VCaP (cell line): Measurements from ENCODE around the gene MARCHF2.
"Not testable (repeated sequence)": the region's sequence is repeated elsewhere in the genome, so short reads cannot be mapped to it uniquely, and the experiment has no call there.

Experiments used
- H3K27ac ChIP-seq: fragments of 450-650 bp; 2 replicates; pipeline ENCODE4 v1.5.1; 2017
- TF ChIP-seq, protein P1 (sequence below): fragments of 450-650 bp; conservative IDR thresholded peaks from 2 replicates; pipeline ENCODE4 v1.5.1; 2017; ENCODE audit warnings: mild to moderate bottlenecking, moderate library complexity

MARCHF2 gene

GRCh38 chr19:8371011-8371804 is 41.9 kb upstream of the MARCHF2 start:
- TF ChIP-seq, protein P1, sequence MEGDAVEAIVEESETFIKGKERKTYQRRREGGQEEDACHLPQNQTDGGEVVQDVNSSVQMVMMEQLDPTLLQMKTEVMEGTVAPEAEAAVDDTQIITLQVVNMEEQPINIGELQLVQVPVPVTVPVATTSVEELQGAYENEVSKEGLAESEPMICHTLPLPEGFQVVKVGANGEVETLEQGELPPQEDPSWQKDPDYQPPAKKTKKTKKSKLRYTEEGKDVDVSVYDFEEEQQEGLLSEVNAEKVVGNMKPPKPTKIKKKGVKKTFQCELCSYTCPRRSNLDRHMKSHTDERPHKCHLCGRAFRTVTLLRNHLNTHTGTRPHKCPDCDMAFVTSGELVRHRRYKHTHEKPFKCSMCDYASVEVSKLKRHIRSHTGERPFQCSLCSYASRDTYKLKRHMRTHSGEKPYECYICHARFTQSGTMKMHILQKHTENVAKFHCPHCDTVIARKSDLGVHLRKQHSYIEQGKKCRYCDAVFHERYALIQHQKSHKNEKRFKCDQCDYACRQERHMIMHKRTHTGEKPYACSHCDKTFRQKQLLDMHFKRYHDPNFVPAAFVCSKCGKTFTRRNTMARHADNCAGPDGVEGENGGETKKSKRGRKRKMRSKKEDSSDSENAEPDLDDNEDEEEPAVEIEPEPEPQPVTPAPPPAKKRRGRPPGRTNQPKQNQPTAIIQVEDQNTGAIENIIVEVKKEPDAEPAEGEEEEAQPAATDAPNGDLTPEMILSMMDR, result no peak
- H3K27ac ChIP-seq, result no peak overlapping the region

GRCh38 chr19:8373867-8374813 is 39.0 kb upstream of the MARCHF2 start:
- peak overlapping the region; percentile 36 for H3K27ac ChIP-seq
- TF ChIP-seq, protein P1, result no peak

GRCh38 chr19:8375766-8376165 is 37.3 kb upstream of the MARCHF2 start:
- H3K27ac ChIP-seq, result not testable (repeated sequence)

DNA sequence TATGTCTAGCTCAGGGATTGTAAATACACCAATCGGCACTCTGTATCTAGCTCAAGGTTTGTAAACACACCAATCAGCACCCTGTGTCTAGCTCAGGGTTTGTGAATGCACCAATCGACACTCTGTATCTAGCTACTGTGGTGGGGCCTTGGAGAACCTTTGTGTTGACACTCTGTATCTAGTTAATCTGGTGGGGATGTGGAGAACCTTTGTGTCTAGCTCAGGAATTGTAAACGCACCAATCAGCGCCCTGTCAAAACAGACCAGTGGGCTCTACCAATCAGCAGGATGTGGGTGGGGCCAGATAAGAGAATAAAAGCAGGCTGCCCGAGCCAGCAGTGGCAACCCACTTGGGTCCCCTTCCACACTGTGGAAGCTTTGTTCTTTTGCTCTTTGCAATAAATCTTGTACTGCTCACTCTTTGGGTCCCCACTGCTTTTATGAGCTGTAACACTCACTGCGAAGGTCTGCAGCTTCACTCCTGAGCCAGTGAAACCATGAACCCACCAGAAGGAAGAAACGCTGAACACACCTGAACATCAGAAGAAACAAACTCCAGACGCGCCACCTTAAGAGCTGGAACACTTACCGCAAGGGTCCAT is 36.6 kb upstream of the MARCHF2 start:
- H3K27ac ChIP-seq, result not testable (repeated sequence)

DNA sequence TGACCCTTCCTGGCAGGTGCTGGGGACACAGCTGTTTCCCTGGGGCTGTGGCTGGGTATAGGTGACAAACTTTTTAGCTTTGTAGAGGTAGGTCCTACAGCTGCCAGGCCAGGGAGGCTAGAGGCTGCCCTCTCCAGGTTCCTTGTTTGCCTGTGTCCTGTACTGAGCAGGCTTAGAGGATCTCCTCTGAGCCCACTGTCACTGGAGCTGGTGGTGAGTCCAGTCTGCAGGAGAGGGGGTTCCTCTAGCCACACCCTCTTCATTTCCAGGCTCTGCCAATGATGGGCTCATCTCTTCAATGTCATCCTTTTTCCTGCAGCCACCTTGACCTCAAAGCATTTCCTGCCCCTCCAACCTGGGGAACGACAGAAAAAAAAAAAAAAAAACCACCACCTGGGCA is 35.5 kb upstream of the MARCHF2 start:
- TF ChIP-seq, protein P1, result no peak
- no peak overlapping the region for H3K27ac ChIP-seq

- not testable (repeated sequence) for H3K27ac ChIP-seq
Measured at GRCh38 chr19:8379156-8379891, 33.8 kb upstream of the MARCHF2 start.

- H3K27ac ChIP-seq, result not testable (repeated sequence)
Measured at GRCh38 chr19:8384569-8384968, 28.5 kb upstream of the MARCHF2 start.

- H3K27ac ChIP-seq, result not testable (repeated sequence)
Measured at GRCh38 chr19:8385103-8385502, 28.0 kb upstream of the MARCHF2 start.

DNA sequence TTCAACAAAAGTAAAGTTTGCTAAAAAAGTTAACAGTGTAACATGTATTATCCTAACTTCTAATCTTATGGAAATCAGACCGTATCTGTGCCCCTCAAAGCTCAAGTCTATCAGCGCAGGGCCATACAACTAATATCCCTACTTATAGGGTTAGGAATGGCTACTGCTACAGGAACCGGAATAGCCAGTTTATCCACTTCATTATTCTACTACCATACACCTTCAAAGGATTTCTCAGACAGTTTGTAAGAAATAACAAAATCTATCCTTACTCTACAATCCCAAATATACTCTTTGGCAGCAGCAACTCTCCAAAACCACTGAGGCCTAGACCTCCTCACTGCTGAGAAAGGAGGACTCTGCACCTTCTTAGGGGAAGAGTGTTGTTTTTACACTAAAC is 27.5 kb upstream of the MARCHF2 start:
- H3K27ac ChIP-seq, result not testable (repeated sequence)

GRCh38 chr19:8386419-8386818 is 26.7 kb upstream of the MARCHF2 start:
- not testable (repeated sequence) for H3K27ac ChIP-seq

DNA sequence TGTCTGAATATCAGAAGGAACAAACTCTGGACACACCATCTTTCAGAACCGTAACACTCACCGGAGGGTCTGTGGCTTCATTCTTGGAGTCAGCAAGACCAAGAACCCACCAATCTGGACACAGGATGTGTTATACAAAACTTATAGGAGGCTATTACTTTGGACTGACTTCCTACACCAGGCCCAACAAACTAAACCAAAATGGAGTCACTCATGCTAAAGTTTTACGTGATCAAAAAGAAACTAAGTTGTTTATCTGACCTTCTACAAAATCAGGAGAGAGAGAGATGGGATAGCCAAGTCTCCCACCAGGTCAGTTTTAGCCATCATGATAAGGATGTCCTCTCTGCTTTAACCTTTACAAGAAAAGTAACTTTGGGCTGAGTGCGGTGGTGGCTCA is 26.1 kb upstream of the MARCHF2 start:
- H3K27ac ChIP-seq, result no peak overlapping the region; the same call in 1 of the 2 replicates
- TF ChIP-seq, protein P1, result no peak
